HepG2 (cell line): ENCODE data around the gene C2orf81. TPM values are rescaled to one million over a fixed set of nuclear protein-coding genes. Genes with fewer than 3 reads are reported as not detected.

Experiments
- CHD2 ChIP-seq: IDR thresholded peaks from 2 replicates; pipeline ENCODE4 v1.6.1; 2011; ENCODE audit warnings: low read depth, low read length, improper control_type of control experiment
- FOXK1 ChIP-seq: sonication (generic); formaldehyde crosslinking; IDR thresholded peaks from 2 replicates; pipeline ENCODE4 v1.4.0; 2020; ENCODE audit warnings: low read depth, missing genetic modification reagents, borderline replicate concordance
- ISX ChIP-seq: sonication (generic); formaldehyde crosslinking; conservative IDR thresholded peaks from 2 replicates; pipeline ENCODE4 v1.5.0; 2020; ENCODE audit warnings: missing genetic modification reagents
- KLF13 ChIP-seq: sonication (generic); formaldehyde crosslinking; IDR thresholded peaks from 2 replicates; pipeline ENCODE4 v1.4.0; 2020; ENCODE audit warnings: mild to moderate bottlenecking, missing genetic modification reagents
- KMT2A ChIP-seq: sonication (generic); formaldehyde crosslinking; IDR thresholded peaks from 2 replicates; pipeline ENCODE4 v1.4.0; 2020; ENCODE audit warnings: missing genetic modification reagents
- NFIB ChIP-seq: sonication (generic); formaldehyde crosslinking; IDR thresholded peaks from 2 replicates; pipeline ENCODE4 v1.9.0; 2021; ENCODE audit warnings: missing genetic modification reagents, mild to moderate bottlenecking, borderline replicate concordance
- PITX1 ChIP-seq: sonication (generic); formaldehyde crosslinking; IDR thresholded peaks from 2 replicates; pipeline ENCODE4 v1.5.1; 2020; ENCODE audit warnings: mild to moderate bottlenecking, missing genetic modification reagents
- SATB2 ChIP-seq: sonication (generic); formaldehyde crosslinking; IDR thresholded peaks from 2 replicates; pipeline ENCODE4 v1.5.0; 2020; ENCODE audit warnings: missing genetic modification reagents
- U2AF1 ChIP-seq: fragments of 200-400 bp; formaldehyde crosslinking; optimal IDR thresholded peaks from 2 replicates; pipeline ENCODE3; 2017; ENCODE audit warnings: mild to moderate bottlenecking, low read depth, low read length
- ZNF24 ChIP-seq: fragments of 450-650 bp; IDR thresholded peaks from 2 replicates; pipeline ENCODE4 v1.6.1; 2017; ENCODE audit warnings: antibody characterized with exemption, mild to moderate bottlenecking
- ZNF260 ChIP-seq: sonication (generic); formaldehyde crosslinking; IDR thresholded peaks from 2 replicates; pipeline ENCODE4 v1.4.0; 2020; ENCODE audit warnings: missing genetic modification reagents, low read depth, mild to moderate bottlenecking, borderline replicate concordance
- ZNF292 ChIP-seq: sonication (generic); formaldehyde crosslinking; IDR thresholded peaks from 2 replicates; pipeline ENCODE4 v1.8.1; 2022; ENCODE audit warnings: mild to moderate bottlenecking, low read depth, missing genetic modification reagents, borderline replicate concordance
- ZNF30 ChIP-seq: sonication (generic); formaldehyde crosslinking; IDR thresholded peaks from 2 replicates; pipeline ENCODE4 v1.5.0; 2020; ENCODE audit warnings: mild to moderate bottlenecking, missing genetic modification reagents
- ZNF331 ChIP-seq: sonication (generic); formaldehyde crosslinking; IDR thresholded peaks from 2 replicates; pipeline ENCODE4 v1.4.0; 2020; ENCODE audit warnings: missing genetic modification reagents
- ZNF335 ChIP-seq: sonication (generic); formaldehyde crosslinking; IDR thresholded peaks from 2 replicates; pipeline ENCODE4 v1.4.0; 2020; ENCODE audit warnings: missing genetic modification reagents
- ZNF343 ChIP-seq: sonication (generic); formaldehyde crosslinking; IDR thresholded peaks from 2 replicates; pipeline ENCODE4 v1.4.0; 2020; ENCODE audit warnings: mild to moderate bottlenecking, missing genetic modification reagents
- ZNF441 ChIP-seq: sonication (generic); formaldehyde crosslinking; IDR thresholded peaks from 2 replicates; pipeline ENCODE4 v1.7.0; 2021; ENCODE audit warnings: missing genetic modification reagents, borderline replicate concordance
- ZNF564 ChIP-seq: sonication (generic); formaldehyde crosslinking; IDR thresholded peaks from 2 replicates; pipeline ENCODE4 v1.8.1; 2023; ENCODE audit warnings: mild to moderate bottlenecking, missing genetic modification reagents
- ZNF570 ChIP-seq: sonication (generic); formaldehyde crosslinking; IDR thresholded peaks from 2 replicates; pipeline ENCODE4 v1.4.0; 2020; ENCODE audit warnings: mild to moderate bottlenecking, missing genetic modification reagents, borderline replicate concordance
- ZNF629 ChIP-seq: sonication (generic); formaldehyde crosslinking; conservative IDR thresholded peaks from 2 replicates; pipeline ENCODE4 v1.5.0; 2020; ENCODE audit warnings: missing genetic modification reagents
- ZNF644 ChIP-seq: IDR thresholded peaks from 2 replicates; pipeline ENCODE4 v1.6.1; 2016; ENCODE audit warnings: low read depth
- ZNF891 ChIP-seq: sonication (generic); formaldehyde crosslinking; IDR thresholded peaks from 2 replicates; pipeline ENCODE4 v1.5.0; 2020; ENCODE audit warnings: mild to moderate bottlenecking, missing genetic modification reagents
- polyA plus RNA-seq, 8 experiments: library from polyadenylated mRNA; depleted of rRNA in 3 of 8; stranded (reverse) in 7 of 8; unstranded in 1 of 8; fragments of >200 nt; fragmentation: Illumina TruSeq in 4 of 8; extraction: Trizol in 4 of 8; gene quantifications; 2 replicates each; pipeline versions ENCODE4 v1.2.1 to v1.2.3, GENCODE V29; 2011 to 2016; ENCODE audit warnings: low read depth in 4 of 8, missing spikeins in 1 of 8, mixed read lengths in 1 of 8; ENCODE audit not compliant: insufficient read depth in 1 of 8
- total RNA-seq, 5 experiments: library from RNA; depleted of rRNA; stranded (reverse); fragments of >200 nt; fragmentation: Illumina TruSeq; extraction: Trizol; gene quantifications; 2 replicates each; pipeline ENCODE4 v1.2.3, GENCODE V29; 2016; ENCODE audit warnings: low read depth in 1 of 5
- TF ChIP-seq, protein P1 (sequence below): sonication (generic); formaldehyde crosslinking; IDR thresholded peaks from 2 replicates; pipeline ENCODE4 v1.4.0; 2020; ENCODE audit warnings: missing genetic modification reagents, borderline replicate concordance
- TF ChIP-seq, protein P2 (sequence below): sonication (generic); formaldehyde crosslinking; IDR thresholded peaks from 2 replicates; pipeline ENCODE4 v1.8.1; 2023; ENCODE audit warnings: mild to moderate bottlenecking, moderate library complexity, missing genetic modification reagents
- TF ChIP-seq, protein P3 (sequence below): sonication (generic); formaldehyde crosslinking; IDR thresholded peaks from 2 replicates; pipeline ENCODE4 v1.5.1; 2020; ENCODE audit warnings: missing genetic modification reagents, mild to moderate bottlenecking, borderline replicate concordance
- TF ChIP-seq, protein P4 (sequence below): IDR thresholded peaks from 2 replicates; pipeline ENCODE4 v1.6.1; 2016; ENCODE audit warnings: control low read depth

The C2orf81 gene
- total and polyA plus RNA-seq, 2 of the 13 experiments (the other 11 are each of a cell fraction or from before 2014, with no cell fraction given): 0.15 to 0.17 TPM

DNA sequence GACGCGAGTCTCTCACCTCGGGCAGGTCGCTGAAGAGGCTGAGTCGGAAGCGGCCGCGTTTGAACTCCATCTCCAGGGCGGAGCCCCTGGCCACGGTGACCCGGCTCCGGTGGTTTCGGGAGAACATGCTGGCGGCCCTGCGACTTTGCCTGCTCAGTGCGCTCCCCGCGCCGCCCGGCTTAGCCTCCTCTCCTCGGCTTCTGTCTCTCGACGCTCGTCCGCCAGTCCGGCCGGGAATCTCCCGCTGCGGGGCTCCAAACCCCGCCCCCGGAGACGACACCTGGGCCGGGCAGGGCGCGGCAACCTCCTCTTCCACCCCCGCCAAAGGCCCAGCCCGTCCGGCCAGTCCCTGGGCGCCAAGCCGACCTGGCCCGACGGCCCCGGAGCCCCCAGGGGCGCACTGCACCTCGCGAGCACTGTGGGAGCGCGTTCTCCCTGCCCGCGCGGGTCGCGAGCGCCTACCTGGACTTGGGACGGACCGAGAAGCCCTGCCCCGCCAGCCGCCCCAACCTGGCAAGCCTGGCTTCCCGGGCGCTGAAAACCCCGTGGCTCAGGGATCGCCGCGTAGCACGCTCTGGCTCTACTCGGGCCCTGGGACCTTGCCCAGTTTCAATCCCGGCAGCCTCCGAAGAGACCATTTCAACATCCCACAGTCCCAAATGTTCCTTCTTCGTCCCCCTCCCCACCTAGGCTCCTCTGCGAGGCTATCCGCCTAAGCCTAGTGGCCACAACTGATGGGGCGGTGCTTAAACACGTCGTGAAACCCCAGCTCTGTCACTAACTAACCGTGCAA, 20.5 kb upstream of the C2orf81 start, which contains the start of gene RTKN (continued):
- TF ChIP-seq, protein P1, sequence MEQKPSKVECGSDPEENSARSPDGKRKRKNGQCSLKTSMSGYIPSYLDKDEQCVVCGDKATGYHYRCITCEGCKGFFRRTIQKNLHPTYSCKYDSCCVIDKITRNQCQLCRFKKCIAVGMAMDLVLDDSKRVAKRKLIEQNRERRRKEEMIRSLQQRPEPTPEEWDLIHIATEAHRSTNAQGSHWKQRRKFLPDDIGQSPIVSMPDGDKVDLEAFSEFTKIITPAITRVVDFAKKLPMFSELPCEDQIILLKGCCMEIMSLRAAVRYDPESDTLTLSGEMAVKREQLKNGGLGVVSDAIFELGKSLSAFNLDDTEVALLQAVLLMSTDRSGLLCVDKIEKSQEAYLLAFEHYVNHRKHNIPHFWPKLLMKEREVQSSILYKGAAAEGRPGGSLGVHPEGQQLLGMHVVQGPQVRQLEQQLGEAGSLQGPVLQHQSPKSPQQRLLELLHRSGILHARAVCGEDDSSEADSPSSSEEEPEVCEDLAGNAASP (CRISPR knock-in tag): no peak; the same call in none of the 2 replicates
- TF ChIP-seq CHD2: no peak
- peak; percentile 68; the same call in 1 of the 2 replicates for TF ChIP-seq ZNF331 (CRISPR knock-in tag)
- peak; percentile 37 for TF ChIP-seq ZNF564 (CRISPR knock-in tag)
- TF ChIP-seq ZNF441: peak; percentile 68; the same call in 1 of the 2 replicates
- peak; percentile 79 for TF ChIP-seq ZNF335 (CRISPR knock-in tag)
- TF ChIP-seq, protein P2, sequence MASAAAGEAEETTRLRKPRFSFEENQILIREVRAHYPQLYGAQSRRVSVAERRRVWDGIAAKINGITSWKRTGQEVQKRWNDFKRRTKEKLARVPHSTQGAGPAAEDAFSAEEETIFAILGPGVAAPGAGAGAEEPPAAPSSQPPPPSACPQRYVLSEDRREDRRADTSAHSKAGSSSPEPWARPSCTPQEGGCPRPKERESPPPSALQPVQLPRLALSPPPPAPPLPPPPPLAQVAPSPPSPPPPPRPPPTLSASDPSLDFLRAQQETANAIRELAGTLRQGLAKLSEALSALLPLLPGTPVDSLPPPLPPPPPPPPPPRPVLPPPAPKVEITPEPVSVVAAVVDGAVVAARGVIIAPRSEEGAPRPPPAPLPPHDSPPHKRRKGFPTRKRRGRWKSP (CRISPR knock-in tag): peak; percentile 82
- TF ChIP-seq, protein P3, sequence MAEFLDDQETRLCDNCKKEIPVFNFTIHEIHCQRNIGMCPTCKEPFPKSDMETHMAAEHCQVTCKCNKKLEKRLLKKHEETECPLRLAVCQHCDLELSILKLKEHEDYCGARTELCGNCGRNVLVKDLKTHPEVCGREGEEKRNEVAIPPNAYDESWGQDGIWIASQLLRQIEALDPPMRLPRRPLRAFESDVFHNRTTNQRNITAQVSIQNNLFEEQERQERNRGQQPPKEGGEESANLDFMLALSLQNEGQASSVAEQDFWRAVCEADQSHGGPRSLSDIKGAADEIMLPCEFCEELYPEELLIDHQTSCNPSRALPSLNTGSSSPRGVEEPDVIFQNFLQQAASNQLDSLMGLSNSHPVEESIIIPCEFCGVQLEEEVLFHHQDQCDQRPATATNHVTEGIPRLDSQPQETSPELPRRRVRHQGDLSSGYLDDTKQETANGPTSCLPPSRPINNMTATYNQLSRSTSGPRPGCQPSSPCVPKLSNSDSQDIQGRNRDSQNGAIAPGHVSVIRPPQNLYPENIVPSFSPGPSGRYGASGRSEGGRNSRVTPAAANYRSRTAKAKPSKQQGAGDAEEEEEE (CRISPR knock-in tag): peak; percentile 37; the same call in 1 of the 2 replicates
- no peak; the same call in 1 of the 2 replicates for TF ChIP-seq ZNF570
- TF ChIP-seq ZNF891 (CRISPR knock-in tag): peak; percentile 80
- TF ChIP-seq U2AF1: no peak
- TF ChIP-seq ZNF260 (CRISPR knock-in tag): no peak
- TF ChIP-seq ISX (CRISPR knock-in tag): peak; percentile 83
- TF ChIP-seq KLF13 (CRISPR knock-in tag): no peak
- TF ChIP-seq, protein P4, sequence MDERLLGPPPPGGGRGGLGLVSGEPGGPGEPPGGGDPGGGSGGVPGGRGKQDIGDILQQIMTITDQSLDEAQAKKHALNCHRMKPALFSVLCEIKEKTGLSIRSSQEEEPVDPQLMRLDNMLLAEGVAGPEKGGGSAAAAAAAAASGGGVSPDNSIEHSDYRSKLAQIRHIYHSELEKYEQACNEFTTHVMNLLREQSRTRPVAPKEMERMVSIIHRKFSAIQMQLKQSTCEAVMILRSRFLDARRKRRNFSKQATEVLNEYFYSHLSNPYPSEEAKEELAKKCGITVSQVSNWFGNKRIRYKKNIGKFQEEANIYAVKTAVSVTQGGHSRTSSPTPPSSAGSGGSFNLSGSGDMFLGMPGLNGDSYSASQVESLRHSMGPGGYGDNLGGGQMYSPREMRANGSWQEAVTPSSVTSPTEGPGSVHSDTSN: no peak
- peak; percentile 65; the same call in 1 of the 2 replicates for TF ChIP-seq ZNF30 (CRISPR knock-in tag)
- TF ChIP-seq ZNF292 (CRISPR knock-in tag): no peak; the same call in 1 of the 2 replicates
- peak; percentile 80 for TF ChIP-seq KMT2A (CRISPR knock-in tag)
- TF ChIP-seq NFIB (CRISPR knock-in tag): no peak; the same call in 1 of the 2 replicates
- no peak for TF ChIP-seq ZNF629 (CRISPR knock-in tag)
- TF ChIP-seq FOXK1 (CRISPR knock-in tag): peak; percentile 43; the same call in 1 of the 2 replicates
- no peak for TF ChIP-seq ZNF644 (CRISPR knock-in tag)
- peak; percentile 30; the same call in 1 of the 2 replicates for TF ChIP-seq ZNF343 (CRISPR knock-in tag)
- TF ChIP-seq PITX1 (CRISPR knock-in tag): peak; percentile 79; the same call in 1 of the 2 replicates
- 0 out of 2 replicates have a peak, but pooled peaks have one; percentile 7 for TF ChIP-seq ZNF24
- 0 out of 2 replicates have a peak, but pooled peaks have one; percentile 81 for TF ChIP-seq SATB2 (CRISPR knock-in tag)
